SW 1271 (cell line): ENCODE data around the gene C12orf54.
A peak's percentile ranks its signal among the peaks of the same experiment; 100 is the strongest.
"Not testable (repeated sequence)": the region's sequence is repeated elsewhere in the genome, so short reads cannot be mapped to it uniquely, and the experiment has no call there.

Experiments
- DNase-seq, 2 experiments: peaks; one replicate each; lab custom pipeline; 2025; lab: John Stamatoyannopoulos, UW

C12orf54 gene

GRCh38 chr12:48482198-48482597, at the start of gene C12orf54:
Gene C12orf54, plus strand, starts transcription at chr12:48482498. Its CDS starts 799 bp downstream, at chr12:48483297.
- DNase-seq = no peak

GRCh38 chr12:48434016-48434415, 48.3 kb upstream of the C12orf54 start:
- not testable (repeated sequence) for DNase-seq

- DNase-seq = no peak
Measured at GRCh38 chr12:48441069-48441468, 41.2 kb upstream of the C12orf54 start.

DNA sequence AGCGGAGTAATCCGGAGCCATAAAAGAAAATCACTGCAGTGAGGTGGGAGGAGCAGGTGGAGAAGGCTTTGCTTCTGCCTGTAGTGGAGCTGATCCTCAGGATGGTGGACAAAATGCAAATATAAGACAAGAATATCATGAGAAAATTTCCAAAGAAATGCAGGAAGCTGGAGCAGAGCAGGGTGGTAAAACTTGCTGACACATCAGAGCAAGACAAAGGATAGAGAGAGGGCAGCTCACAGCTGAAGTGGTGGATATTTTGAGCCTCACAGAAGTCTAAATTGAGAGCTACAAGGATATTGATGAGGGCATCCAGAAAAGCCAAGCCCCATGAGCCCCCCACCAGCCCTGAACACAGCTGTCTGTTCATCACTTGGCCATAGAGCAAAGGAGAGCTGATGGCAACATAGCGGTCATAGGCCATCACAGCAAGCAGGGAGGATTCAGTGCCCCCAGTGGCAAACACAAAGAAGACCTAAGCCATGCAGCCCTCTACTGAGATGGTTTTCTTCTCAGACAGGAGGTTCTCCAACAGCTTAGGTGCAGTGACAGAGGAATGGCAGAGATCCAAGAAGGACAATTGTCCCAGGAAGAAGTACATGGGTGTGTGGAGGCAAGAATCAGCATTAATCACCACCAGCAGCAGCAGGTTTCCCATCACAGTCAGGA, 40.0 kb upstream of the C12orf54 start:
- DNase-seq = no peak

DNA sequence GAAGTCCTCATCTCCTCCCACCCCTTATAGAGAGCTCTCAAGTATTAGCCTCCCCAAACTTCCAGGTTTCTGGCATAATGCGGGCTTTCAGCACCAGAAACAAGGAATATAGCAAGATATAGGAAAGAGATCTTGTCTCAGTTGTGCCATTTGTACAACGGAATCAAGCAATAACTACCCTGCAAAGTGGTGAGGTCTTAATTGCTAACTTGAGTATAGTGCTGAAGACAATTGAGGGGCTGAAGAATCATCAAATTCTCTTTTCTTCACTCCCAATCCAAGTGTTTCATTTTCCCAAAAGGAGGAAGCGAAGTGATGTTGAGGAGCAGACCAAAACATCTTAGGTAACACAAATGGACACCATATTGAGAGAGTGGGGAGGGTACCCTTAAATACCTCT, 36.8 kb upstream of the C12orf54 start:
- no peak for DNase-seq

DNA sequence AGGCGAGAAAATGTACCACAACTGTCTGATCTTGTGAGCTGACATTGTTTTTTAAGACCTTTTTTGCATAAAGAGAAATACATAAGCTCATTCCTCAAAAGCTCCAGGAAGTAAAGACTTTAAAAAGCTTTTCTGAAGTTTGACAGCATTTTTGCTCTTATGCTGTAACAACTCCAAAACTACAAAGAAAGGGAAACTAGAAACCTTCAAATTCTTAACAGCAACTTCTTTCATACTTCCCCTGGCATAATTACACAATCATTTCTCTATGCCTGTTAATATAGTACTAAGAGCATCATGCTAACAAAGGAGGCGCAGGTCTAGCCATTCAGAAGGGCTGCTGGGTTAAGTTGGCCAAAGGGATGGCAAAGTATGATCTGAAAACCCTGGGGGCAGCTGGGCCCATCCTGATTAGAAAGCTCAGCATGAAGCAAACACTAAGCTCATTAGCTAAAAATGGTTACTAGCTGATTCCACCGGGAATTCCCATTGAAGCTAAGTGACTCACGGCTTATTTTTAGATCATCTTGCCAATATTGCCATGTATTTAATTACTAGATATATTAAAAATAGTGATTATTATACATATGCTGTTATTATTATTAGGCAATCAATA, 36.0 kb upstream of the C12orf54 start:
- no peak for DNase-seq

GRCh38 chr12:48447755-48448154, 34.5 kb upstream of the C12orf54 start:
- DNase-seq = no peak

DNA sequence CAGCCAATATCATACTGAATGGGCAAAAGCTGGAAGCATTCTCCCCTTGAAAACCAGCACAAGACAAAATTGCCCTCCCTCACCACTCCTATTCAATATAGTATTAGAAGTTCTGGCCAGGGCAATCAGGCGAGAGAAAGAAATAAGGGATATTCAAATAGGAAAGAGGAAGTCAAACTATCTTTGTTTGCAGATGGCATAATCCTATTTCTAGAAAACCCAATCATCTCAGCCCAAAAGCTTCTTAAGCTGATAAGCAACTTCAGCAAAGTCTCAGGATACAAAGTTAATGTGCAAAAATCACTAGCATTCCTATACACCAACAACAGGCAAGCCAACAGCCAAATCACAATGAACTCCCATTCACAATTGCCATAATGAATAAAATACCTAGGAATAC, 30.9 kb upstream of the C12orf54 start:
- no peak for DNase-seq

DNA sequence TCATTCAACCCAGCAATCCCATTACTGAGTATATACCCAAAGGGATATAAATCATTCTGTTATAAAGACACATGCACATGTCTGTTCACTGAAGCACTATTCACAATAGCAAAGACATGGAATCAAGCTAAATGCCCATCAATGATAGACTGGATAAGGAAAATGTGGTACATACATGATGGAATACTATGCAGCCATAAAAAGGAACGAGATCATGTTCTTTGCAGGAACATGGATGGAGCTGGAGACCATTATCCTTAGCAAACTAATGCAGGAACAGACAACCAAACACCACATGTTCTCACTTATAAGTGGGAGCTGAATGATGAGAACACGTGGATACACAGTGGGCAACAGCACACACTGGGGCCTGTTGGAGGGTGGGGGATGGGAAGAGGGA, 29.3 kb upstream of the C12orf54 start:
- DNase-seq = not testable (repeated sequence)

DNA sequence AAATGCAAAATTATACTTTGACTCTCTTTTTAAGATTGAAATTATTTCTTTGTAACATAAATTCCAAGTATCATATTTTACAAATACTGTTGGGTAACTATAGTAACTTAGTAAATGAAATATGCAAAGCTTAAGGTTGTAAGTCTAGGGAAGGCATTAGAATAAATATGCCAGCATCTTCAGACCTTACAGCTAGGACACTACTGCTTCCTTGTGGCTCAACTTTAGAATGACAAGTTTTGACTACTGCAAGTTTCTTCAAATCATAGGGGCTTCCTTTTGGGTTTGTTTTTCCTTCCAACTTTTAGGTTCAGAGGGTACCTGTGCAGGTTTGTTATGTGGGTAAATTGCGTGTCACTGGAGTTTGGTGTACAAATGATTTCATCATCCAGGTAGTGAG, 27.6 kb upstream of the C12orf54 start:
- DNase-seq = peak in 1 of 2 experiments; percentile 41

DNA sequence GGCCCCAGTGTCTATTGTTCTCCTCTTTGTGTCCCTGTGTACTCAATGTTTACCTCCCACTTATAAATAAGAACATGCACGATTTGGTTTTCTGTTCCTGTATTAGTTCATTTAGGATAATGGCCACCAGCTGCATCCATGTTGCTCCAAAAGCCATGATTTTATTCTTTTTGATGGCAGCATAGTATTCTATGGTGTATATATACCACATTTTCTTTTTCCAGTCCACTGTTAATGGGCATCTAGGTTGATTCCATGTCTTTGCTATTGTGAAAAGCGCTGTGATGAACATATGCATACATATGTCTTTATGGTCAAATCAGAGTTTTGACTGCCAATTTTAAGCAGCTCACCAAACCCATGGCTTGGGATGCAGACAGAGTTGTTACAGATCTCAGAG, 27.2 kb upstream of the C12orf54 start:
- DNase-seq = no peak

DNA sequence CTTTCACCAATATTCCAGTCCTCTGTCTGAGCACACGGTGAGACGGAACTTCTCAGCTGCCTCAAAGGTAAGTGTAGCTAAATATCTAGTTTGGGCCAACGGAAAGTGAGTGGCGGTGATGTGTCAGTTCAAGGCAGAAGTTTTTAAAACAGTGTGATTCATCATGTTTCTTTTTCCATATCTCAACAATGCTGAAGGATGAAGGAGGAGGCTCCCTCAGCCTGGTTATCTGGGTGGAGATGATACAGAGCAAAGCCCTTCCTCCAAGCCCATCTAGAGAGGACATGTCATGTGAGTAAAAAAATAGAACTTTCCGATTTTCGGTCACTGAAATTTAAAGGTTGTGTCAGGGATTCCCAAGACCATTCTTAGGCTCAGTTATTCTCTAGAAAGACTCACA, 23.0 kb upstream of the C12orf54 start:
- no peak for DNase-seq

GRCh38 chr12:48469027-48469426, 13.3 kb upstream of the C12orf54 start:
- DNase-seq = not testable (repeated sequence)

DNA sequence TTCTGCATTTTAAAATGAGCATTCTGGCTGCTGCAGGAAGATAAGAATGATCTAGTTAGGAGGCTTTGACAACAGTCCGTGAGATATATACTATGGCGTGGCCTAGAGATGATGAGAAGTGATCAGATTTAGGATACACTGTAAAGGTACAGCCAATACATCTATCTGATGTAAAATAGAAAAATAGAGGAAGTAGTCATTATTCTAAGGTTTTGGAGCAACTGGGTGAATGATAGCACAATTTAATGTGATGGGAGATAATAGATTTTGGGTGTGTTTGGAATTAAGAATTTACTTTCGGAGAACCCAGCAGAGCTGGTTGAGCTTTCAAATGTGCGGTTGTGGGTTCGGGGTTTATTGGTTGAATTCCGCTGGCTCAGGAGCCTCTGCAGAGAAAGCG, 10.0 kb upstream of the C12orf54 start, which contains the start of gene ANP32D:
Gene ANP32D, plus strand, starts transcription at position 301 of the 400 bp plus-strand sequence. CDS start 106 bp downstream, outside the sequence.
- DNase-seq = no peak

DNA sequence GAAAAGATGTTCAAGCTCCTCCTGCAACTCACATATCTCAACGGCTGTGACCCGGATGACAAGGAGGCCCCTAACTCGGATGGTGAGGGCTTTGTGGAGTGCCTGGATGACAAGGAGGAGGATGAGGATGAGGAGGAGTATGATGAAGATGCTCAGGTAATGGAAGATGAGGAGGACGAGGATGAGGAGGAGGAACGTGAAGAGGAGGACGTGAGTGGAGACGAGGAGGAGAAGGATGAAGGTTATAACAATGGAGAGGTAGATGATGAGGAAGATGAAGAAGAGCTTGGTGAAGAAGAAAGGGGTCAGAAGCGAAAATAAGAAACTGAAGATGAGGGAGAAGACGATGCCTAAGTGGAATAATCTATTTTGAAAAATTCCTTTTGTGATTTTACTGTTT, 9.2 kb upstream of the C12orf54 start:
- no peak for DNase-seq

GRCh38 chr12:48474497-48474896, 7.8 kb upstream of the C12orf54 start:
- not testable (repeated sequence) for DNase-seq

DNA sequence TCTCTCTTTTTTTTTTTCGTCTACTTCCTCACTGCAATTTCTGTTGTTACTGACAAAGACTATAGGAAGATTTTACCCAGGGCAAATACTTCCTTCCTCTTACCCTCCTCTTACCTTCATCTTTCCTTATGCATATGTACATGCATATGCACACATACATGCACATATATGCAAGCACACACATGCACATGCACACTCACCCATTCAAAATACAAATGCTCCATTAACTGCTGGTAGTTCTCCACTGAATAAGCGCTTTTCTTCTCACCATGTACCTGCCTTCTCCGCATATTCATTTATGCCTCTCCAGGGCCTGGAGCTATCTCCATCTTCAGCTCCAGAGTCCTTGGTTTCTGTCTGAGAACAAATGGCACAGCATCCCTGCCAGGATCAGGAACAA, 632 bp downstream of the C12orf54 start:
- DNase-seq = no peak

DNA sequence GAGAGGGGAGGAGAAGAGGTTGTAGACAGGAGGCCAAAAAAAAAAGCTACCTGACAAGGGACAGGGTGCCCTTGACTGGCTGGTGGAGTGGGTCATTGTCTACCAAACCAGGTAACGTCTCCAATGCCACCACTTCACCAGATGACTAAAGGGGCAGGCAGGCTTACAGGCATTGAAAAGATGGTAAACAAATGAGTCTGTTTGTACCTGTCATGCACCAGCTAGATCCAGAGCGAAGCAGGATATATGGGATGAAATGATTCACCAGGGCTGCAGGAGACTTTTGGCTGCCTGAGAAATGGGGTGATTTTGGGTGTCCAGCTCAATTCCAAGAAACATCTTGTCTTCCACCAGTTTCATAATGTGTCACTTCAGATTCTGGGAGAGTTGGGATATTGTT, 4.0 kb downstream of the C12orf54 start:
- no peak for DNase-seq

DNA sequence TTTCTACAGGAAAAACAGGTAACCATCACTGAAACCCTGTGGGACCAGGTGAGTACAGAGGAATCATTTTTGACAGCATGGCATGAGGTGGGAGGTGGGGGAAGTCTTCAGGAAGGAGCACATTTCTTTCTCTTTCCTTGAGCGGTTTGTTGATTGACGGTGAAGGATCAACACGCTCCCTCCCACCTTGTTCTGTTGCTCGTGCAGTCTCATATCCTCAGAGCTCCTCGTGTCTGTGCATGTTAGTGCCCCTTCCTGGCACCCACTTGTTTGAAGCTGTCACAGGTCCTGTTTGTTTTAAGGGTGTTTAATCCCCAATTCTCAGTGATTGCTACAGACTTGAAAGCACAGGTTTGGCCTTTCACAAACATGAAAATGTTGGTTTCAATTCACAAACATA, 4.4 kb downstream of the C12orf54 start:
- no peak for DNase-seq

GRCh38 chr12:48489012-48489411, 6.7 kb downstream of the C12orf54 start:
- no peak for DNase-seq

- DNase-seq = not testable (repeated sequence)
Measured at GRCh38 chr12:48489456-48489855, 7.2 kb downstream of the C12orf54 start.

GRCh38 chr12:48500281-48500680, 18.0 kb downstream of the C12orf54 start:
- DNase-seq = not testable (repeated sequence)

DNA sequence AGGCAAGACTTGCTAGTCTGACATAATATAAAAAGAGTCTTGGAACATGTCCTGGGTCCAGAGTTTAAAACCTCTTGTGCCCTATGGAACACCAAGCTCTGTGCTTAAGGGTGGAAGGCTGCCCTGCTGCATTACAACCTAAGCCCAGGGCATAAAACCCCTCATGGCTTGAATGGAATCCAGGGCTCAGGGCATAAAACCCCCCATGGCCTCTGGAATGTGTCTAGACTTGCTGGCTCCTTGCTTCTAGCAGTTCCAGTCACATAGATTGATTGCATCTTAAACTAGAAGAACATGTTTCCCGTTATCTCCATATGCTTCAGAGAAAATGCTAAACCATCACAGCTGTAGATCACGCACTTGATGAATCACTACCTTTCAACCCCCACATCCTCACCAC, 24.5 kb downstream of the C12orf54 start:
- DNase-seq = not testable (repeated sequence)

DNA sequence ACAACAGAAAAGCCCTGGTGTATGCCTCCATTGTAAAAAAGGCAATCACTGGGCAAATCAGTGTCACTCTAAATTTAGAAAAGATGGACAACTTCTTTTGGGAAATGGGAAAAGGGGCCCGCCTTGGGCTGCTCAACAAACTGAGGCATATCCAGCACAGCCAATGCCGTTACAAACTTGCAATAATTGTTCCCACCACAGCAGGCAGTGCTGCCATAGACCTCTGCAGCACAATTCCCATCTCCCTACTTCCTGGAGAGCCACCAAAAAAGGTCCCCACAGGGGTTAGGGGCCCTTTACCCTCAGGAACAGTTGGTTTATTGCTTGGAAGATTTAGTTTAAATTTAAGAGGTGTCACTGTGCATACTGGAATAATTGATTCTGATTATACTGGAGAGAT, 26.7 kb downstream of the C12orf54 start:
- DNase-seq = no peak
